HEK293 (cell line): ENCODE data around the gene TIMM50.

Experiments used
- CTCF ChIA-PET: fragments of 350-600 bp; formaldehyde crosslinking; extraction: SDS; loops from one replicate; lab custom pipeline; 2021; ENCODE audit warnings: antibody characterized with exemption; lab: Yijun Ruan, JAX
- POLR2A ChIA-PET: fragments of 300-600 bp; formaldehyde crosslinking; extraction: SDS; loops from one replicate; lab custom pipeline; 2020; ENCODE audit warnings: antibody characterized with exemption, inconsistent platforms; lab: Yijun Ruan, JAX
- H3K27ac ChIP-seq: fragments of 200-500 bp; sonication (Bioruptor generic); 2 replicates; pipeline ENCODE4 v1.5.1; 2014; ENCODE audit warnings: low read depth, low read length, control low read depth, inconsistent platforms; ENCODE audit errors: extremely low read depth
- H3K36me3 ChIP-seq, 2 experiments: fragments of 200-500 bp in 1 of 2; sonication (Bioruptor generic) in 1 of 2; 1 replicate in 1 of 2; 2 replicates in 1 of 2; pipeline ENCODE4 v1.5.1; 2014 to 2017; ENCODE audit warnings: inconsistent platforms in 2 of 2, low read length in 2 of 2; ENCODE audit not compliant: control insufficient read depth in 2 of 2, insufficient read depth in 1 of 2
- H3K4me1 ChIP-seq: fragments of 200-500 bp; sonication (Bioruptor generic); 2 replicates; pipeline ENCODE4 v1.5.1; 2014; ENCODE audit warnings: mild to moderate bottlenecking, low read length, inconsistent platforms; ENCODE audit not compliant: control insufficient read depth, insufficient read depth
- H3K4me3 ChIP-seq: 2 replicates; pipeline ENCODE4 v1.5.1; 2011; ENCODE audit warnings: low read depth, mild to moderate bottlenecking, control low read depth, low read length, moderate library complexity
- H3K9me3 ChIP-seq: fragments of 200-500 bp; sonication (Bioruptor generic); 2 replicates; pipeline ENCODE4 v1.5.1; 2014; ENCODE audit warnings: low read depth, low read length, inconsistent platforms; ENCODE audit not compliant: control insufficient read depth, insufficient read depth
- EGR2 ChIP-seq: fragments of 450-650 bp; formaldehyde crosslinking; IDR thresholded peaks from 2 replicates; pipeline ENCODE4 v1.5.1; 2016; ENCODE audit warnings: low read depth, missing biosample characterization, missing genetic modification characterization
- KLF1 ChIP-seq: fragments of 450-650 bp; formaldehyde crosslinking; IDR thresholded peaks from 2 replicates; pipeline ENCODE4 v1.5.1; 2016; ENCODE audit warnings: missing biosample characterization, missing genetic modification characterization
- KLF16 ChIP-seq: fragments of 450-650 bp; formaldehyde crosslinking; IDR thresholded peaks from 2 replicates; pipeline ENCODE4 v1.5.1; 2017; ENCODE audit warnings: missing biosample characterization, missing genetic modification characterization
- KLF8 ChIP-seq: fragments of 450-650 bp; formaldehyde crosslinking; IDR thresholded peaks from 2 replicates; pipeline ENCODE4 v1.5.1; 2016; ENCODE audit warnings: missing biosample characterization, missing genetic modification characterization
- RBAK ChIP-seq: fragments of 450-650 bp; formaldehyde crosslinking; IDR thresholded peaks from 2 replicates; pipeline ENCODE4 v1.5.1; 2016; ENCODE audit warnings: missing biosample characterization, missing genetic modification characterization
- ZBTB17 ChIP-seq: fragments of 450-650 bp; formaldehyde crosslinking; IDR thresholded peaks from 2 replicates; pipeline ENCODE4 v1.5.1; 2016; ENCODE audit warnings: missing biosample characterization, missing genetic modification characterization
- ZBTB20 ChIP-seq: fragments of 450-650 bp; formaldehyde crosslinking; IDR thresholded peaks from 2 replicates; pipeline ENCODE4 v1.5.1; 2016; ENCODE audit warnings: missing biosample characterization, missing genetic modification characterization
- ZBTB21 ChIP-seq: fragments of 450-650 bp; formaldehyde crosslinking; IDR thresholded peaks from 2 replicates; pipeline ENCODE4 v1.5.1; 2017; ENCODE audit warnings: missing biosample characterization, missing genetic modification characterization
- ZNF132 ChIP-seq: fragments of 450-650 bp; formaldehyde crosslinking; IDR thresholded peaks from 2 replicates; pipeline ENCODE4 v1.5.1; 2017; ENCODE audit warnings: missing biosample characterization, missing genetic modification characterization, borderline replicate concordance
- ZNF174 ChIP-seq: fragments of 450-650 bp; formaldehyde crosslinking; IDR thresholded peaks from 2 replicates; pipeline ENCODE4 v1.5.0; 2017; ENCODE audit warnings: missing biosample characterization, mild to moderate bottlenecking, missing genetic modification characterization
- ZNF19 ChIP-seq: fragments of 450-650 bp; formaldehyde crosslinking; IDR thresholded peaks from 2 replicates; pipeline ENCODE4; 2016; ENCODE audit warnings: missing biosample characterization, missing genetic modification characterization, low read depth
- ZNF324 ChIP-seq: fragments of 450-650 bp; formaldehyde crosslinking; IDR thresholded peaks from 2 replicates; pipeline ENCODE4 v1.5.1; 2016; ENCODE audit warnings: missing biosample characterization, missing genetic modification characterization
- ZNF335 ChIP-seq: fragments of 450-650 bp; formaldehyde crosslinking; conservative IDR thresholded peaks from 2 replicates; pipeline ENCODE4 v1.5.1; 2016; ENCODE audit warnings: missing biosample characterization, missing genetic modification characterization
- ZNF555 ChIP-seq: fragments of 450-650 bp; formaldehyde crosslinking; conservative IDR thresholded peaks from 2 replicates; pipeline ENCODE4 v1.5.1; 2017; ENCODE audit warnings: missing biosample characterization, mild to moderate bottlenecking, missing genetic modification characterization, inconsistent platforms
- ZNF600 ChIP-seq: fragments of 450-650 bp; formaldehyde crosslinking; IDR thresholded peaks from 2 replicates; pipeline ENCODE4 v1.5.1; 2016; ENCODE audit warnings: missing biosample characterization, missing genetic modification characterization
- ZNF664 ChIP-seq: fragments of 450-650 bp; formaldehyde crosslinking; IDR thresholded peaks from 2 replicates; pipeline ENCODE4 v1.5.1; 2016; ENCODE audit warnings: missing biosample characterization, missing genetic modification characterization
- ZNF768 ChIP-seq: fragments of 450-650 bp; formaldehyde crosslinking; IDR thresholded peaks from 2 replicates; pipeline ENCODE4 v1.5.1; 2018; ENCODE audit warnings: missing biosample characterization, mild to moderate bottlenecking, missing genetic modification characterization
- ZNF785 ChIP-seq: fragments of 450-650 bp; formaldehyde crosslinking; IDR thresholded peaks from 2 replicates; pipeline ENCODE4 v1.5.1; 2016; ENCODE audit warnings: missing biosample characterization, missing genetic modification characterization
- TF ChIP-seq, protein P1 (sequence below): fragments of 450-650 bp; formaldehyde crosslinking; IDR thresholded peaks from 2 replicates; pipeline ENCODE4 v1.5.1; 2016; ENCODE audit warnings: missing biosample characterization, missing genetic modification characterization
- TF ChIP-seq, protein P2 (sequence below): fragments of 450-650 bp; formaldehyde crosslinking; optimal IDR thresholded peaks from 2 replicates; pipeline ENCODE3; 2016; ENCODE audit warnings: missing biosample characterization, mild to moderate bottlenecking, missing genetic modification characterization
- TF ChIP-seq, protein P3 (sequence below): fragments of 450-650 bp; formaldehyde crosslinking; IDR thresholded peaks from 2 replicates; pipeline ENCODE4 v1.5.1; 2016; ENCODE audit warnings: missing biosample characterization, missing genetic modification characterization
- TF ChIP-seq, protein P4 (sequence below): fragments of 450-650 bp; formaldehyde crosslinking; IDR thresholded peaks from 2 replicates; pipeline ENCODE4 v1.5.1; 2016; ENCODE audit warnings: missing biosample characterization, missing genetic modification characterization
- TF ChIP-seq, protein P5 (sequence below): sonication (generic); formaldehyde crosslinking; IDR thresholded peaks from 2 replicates; pipeline ENCODE4 v1.8.1; 2022; ENCODE audit warnings: mild to moderate bottlenecking, moderate library complexity, missing genetic modification reagents
- TF ChIP-seq, protein P6 (sequence below): fragments of 450-650 bp; formaldehyde crosslinking; IDR thresholded peaks from 2 replicates; pipeline ENCODE4 v1.5.1; 2017; ENCODE audit warnings: missing biosample characterization, missing genetic modification characterization

Gene TIMM50

DNA sequence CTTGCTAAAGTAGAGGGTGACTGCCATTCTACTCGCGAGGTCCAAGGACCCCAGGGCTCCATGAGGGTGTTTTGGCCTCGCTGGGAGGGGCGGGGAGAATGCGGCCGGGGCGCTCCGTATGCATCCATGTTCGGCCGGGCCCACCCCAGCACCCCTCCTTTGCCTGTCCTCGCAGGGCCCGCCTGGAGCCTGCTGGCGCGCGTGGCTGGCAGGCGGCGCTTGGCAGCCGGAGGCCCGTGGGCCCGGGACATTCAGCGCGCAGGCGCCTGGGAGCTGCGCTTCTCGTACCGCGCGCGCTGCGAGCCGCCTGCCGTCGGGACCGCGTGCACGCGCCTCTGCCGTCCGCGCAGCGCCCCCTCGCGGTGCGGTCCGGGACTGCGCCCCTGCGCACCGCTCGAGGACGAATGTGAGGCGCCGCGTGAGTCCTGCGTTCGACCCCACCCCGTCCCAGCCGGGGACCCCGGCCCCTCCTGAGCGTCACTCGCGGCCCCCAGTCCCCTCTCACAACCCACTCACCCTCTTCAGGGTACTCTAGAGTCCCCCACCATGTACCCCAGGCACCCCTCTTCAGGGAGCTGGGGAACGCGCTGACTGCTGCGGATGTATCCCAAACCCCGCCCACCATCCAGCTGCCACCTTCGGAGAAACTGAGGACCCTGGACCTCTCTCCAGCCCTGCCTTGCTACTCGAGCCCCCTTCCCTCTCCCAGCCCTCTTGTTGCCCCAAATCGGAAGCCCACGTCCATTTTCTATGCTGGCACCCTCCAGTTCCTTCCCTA, 22.2 kb downstream of the TIMM50 start (continued):
- TF ChIP-seq, protein P1, sequence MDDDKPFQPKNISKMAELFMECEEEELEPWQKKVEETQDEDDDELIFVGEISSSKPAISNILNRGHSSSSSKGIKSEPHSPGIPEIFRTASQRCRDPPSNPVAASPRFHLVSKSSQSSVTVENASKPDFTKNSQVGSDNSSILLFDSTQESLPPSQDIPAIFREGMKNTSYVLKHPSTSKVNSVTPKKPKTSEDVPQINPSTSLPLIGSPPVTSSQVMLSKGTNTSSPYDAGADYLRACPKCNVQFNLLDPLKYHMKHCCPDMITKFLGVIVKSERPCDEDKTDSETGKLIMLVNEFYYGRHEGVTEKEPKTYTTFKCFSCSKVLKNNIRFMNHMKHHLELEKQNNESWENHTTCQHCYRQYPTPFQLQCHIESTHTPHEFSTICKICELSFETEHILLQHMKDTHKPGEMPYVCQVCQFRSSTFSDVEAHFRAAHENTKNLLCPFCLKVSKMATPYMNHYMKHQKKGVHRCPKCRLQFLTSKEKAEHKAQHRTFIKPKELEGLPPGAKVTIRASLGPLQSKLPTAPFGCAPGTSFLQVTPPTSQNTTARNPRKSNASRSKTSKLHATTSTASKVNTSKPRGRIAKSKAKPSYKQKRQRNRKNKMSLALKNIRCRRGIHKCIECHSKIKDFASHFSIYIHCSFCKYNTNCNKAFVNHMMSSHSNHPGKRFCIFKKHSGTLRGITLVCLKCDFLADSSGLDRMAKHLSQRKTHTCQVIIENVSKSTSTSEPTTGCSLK (tag by site-specific recombination): 0 out of 2 replicates have a peak, but pooled peaks have one; percentile 8
- TF ChIP-seq, protein P2, sequence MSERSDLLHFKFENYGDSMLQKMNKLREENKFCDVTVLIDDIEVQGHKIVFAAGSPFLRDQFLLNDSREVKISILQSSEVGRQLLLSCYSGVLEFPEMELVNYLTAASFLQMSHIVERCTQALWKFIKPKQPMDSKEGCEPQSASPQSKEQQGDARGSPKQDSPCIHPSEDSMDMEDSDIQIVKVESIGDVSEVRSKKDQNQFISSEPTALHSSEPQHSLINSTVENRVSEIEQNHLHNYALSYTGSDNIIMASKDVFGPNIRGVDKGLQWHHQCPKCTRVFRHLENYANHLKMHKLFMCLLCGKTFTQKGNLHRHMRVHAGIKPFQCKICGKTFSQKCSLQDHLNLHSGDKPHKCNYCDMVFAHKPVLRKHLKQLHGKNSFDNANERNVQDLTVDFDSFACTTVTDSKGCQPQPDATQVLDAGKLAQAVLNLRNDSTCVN (tag by site-specific recombination): peak; percentile 76
- TF ChIP-seq KLF8 (tag by site-specific recombination) (0 out of 2 replicates have a peak, but pooled peaks have one; percentile 18), ZNF335 (tag by site-specific recombination) (peak; percentile 93), ZNF600 (tag by site-specific recombination) (no peak; the same call in 1 of the 2 replicates)

DNA sequence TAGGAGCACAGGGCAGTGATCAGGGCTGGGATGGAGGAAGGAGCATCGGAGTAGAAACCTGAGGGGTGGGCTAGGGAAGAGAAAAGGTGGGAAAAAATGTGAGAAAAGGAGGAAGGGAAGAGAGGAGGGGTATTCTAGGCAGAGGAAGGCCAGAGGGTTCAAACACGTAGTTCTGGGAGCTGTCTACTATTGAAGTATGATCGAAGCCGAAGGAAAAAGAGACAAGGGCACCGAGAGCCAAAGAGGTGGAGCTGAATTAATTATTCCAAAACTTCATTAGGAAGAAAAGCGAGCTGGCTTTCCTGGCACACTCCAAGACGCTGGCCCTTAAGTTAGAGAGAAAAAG, 25.9 kb downstream of the TIMM50 start:
- H3K4me1 ChIP-seq: peaks cover 10% of the 10 kb centered on the region
- no peak overlapping the region for H3K4me3 ChIP-seq
- H3K27ac ChIP-seq: peak overlapping the region; percentile 58; the same call in 1 of the 2 replicates
- ChIA-PET CTCF (interaction anchor here (0.6 to 3.1 kb wide), 3 partner anchors 26 to 95 kb away, joined by 4 to 25 read pairs (median 9); partner anchors contain the start of gene EID2B), POLR2A (interaction anchor here (1.0 to 2.4 kb wide), 4 partner anchors 8 to 71 kb away, joined by 3 to 7 read pairs (median 6); partner anchors contain the start of genes DLL3, RPS16 and TIMM50)
- H3K36me3 ChIP-seq: peaks cover 0 to 9% of the 10 kb centered on the region in 2 experiments; a peak in 1 of 3 replicates
- peaks cover 6% of the 10 kb centered on the region for H3K9me3 ChIP-seq
- TF ChIP-seq KLF16 (tag by site-specific recombination) (0 out of 2 replicates have a peak, but pooled peaks have one; percentile 25), ZBTB17 (tag by site-specific recombination) (peak; percentile 25; the same call in 1 of the 2 replicates), ZNF132 (tag by site-specific recombination) (no peak), ZBTB21 (tag by site-specific recombination) (0 out of 2 replicates have a peak, but pooled peaks have one; percentile 21), KLF1 (tag by site-specific recombination) (peak; percentile 15; the same call in 1 of the 2 replicates), RBAK (tag by site-specific recombination) (0 out of 2 replicates have a peak, but pooled peaks have one; percentile 66), EGR2 (tag by site-specific recombination) (no peak), ZNF785 (tag by site-specific recombination) (peak; percentile 53), ZNF664 (tag by site-specific recombination) (no peak), ZNF555 (tag by site-specific recombination) (no peak), ZNF768 (no peak), ZNF324 (tag by site-specific recombination) (peak; percentile 63; the same call in 1 of the 2 replicates), ZBTB20 (0 out of 2 replicates have a peak, but pooled peaks have one; percentile 30), ZNF174 (tag by site-specific recombination) (0 out of 2 replicates have a peak, but pooled peaks have one; percentile 26), ZNF19 (tag by site-specific recombination) (no peak)
- TF ChIP-seq, protein P3, sequence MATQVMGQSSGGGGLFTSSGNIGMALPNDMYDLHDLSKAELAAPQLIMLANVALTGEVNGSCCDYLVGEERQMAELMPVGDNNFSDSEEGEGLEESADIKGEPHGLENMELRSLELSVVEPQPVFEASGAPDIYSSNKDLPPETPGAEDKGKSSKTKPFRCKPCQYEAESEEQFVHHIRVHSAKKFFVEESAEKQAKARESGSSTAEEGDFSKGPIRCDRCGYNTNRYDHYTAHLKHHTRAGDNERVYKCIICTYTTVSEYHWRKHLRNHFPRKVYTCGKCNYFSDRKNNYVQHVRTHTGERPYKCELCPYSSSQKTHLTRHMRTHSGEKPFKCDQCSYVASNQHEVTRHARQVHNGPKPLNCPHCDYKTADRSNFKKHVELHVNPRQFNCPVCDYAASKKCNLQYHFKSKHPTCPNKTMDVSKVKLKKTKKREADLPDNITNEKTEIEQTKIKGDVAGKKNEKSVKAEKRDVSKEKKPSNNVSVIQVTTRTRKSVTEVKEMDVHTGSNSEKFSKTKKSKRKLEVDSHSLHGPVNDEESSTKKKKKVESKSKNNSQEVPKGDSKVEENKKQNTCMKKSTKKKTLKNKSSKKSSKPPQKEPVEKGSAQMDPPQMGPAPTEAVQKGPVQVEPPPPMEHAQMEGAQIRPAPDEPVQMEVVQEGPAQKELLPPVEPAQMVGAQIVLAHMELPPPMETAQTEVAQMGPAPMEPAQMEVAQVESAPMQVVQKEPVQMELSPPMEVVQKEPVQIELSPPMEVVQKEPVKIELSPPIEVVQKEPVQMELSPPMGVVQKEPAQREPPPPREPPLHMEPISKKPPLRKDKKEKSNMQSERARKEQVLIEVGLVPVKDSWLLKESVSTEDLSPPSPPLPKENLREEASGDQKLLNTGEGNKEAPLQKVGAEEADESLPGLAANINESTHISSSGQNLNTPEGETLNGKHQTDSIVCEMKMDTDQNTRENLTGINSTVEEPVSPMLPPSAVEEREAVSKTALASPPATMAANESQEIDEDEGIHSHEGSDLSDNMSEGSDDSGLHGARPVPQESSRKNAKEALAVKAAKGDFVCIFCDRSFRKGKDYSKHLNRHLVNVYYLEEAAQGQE (tag by site-specific recombination): peak; percentile 37; the same call in 1 of the 2 replicates
- TF ChIP-seq, protein P4, sequence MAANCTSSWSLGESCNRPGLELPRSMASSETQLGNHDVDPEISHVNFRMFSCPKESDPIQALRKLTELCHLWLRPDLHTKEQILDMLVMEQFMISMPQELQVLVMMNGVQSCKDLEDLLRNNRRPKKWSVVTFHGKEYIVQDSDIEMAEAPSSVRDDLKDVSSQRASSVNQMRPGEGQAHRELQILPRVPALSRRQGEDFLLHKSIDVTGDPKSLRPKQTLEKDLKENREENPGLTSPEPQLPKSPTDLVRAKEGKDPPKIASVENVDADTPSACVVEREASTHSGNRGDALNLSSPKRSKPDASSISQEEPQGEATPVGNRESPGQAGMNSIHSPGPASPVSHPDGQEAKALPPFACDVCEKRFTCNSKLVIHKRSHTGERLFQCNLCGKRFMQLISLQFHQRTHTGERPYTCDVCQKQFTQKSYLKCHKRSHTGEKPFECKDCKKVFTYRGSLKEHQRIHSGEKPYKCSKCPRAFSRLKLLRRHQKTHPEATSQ (tag by site-specific recombination): no peak
- TF ChIP-seq, protein P5, sequence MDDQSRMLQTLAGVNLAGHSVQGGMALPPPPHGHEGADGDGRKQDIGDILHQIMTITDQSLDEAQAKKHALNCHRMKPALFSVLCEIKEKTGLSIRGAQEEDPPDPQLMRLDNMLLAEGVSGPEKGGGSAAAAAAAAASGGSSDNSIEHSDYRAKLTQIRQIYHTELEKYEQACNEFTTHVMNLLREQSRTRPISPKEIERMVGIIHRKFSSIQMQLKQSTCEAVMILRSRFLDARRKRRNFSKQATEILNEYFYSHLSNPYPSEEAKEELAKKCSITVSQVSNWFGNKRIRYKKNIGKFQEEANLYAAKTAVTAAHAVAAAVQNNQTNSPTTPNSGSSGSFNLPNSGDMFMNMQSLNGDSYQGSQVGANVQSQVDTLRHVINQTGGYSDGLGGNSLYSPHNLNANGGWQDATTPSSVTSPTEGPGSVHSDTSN (CRISPR knock-in tag): no peak
- TF ChIP-seq, protein P6, sequence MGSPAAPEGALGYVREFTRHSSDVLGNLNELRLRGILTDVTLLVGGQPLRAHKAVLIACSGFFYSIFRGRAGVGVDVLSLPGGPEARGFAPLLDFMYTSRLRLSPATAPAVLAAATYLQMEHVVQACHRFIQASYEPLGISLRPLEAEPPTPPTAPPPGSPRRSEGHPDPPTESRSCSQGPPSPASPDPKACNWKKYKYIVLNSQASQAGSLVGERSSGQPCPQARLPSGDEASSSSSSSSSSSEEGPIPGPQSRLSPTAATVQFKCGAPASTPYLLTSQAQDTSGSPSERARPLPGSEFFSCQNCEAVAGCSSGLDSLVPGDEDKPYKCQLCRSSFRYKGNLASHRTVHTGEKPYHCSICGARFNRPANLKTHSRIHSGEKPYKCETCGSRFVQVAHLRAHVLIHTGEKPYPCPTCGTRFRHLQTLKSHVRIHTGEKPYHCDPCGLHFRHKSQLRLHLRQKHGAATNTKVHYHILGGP (tag by site-specific recombination): 0 out of 2 replicates have a peak, but pooled peaks have one; percentile 29
